ENCODE data around the gene GTF2F2.

DNA sequence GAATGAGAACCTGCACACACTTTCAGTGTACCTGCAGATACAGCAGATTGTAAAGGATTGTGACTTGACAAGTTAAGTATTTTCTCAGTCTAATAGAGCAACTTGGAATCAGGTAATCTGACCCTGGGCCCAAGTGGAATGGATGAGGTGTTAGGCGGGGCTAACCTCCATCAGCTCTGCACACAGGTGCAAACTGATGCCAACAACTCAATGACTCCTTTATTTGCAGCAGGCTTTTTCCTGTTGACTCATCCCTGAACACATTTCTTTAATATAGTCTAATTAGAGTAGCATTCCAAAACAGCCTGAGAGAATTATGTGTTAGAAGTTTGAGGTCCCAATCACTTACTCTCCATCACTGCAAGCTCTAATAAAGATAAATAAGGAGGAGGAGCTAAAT, 171.9 kb downstream of the GTF2F2 start:
- no peak for TF ChIP-seq EZH2 (IDR thresholded peaks at IDR 0.05; ENCODE audit: borderline replicate concordance, low read depth, low read length, poor library complexity, severe bottlenecking)
- TF ChIP-seq CTCF (conservative IDR thresholded peaks at IDR 0.05; ENCODE audit: low read depth, low read length) = no peak
